Activated CD8-positive, alpha-beta memory T cell treated with anti-CD3 and anti-CD28 coated beads for 36 hours (primary cell): ENCODE data around the gene KRT83. TPM values are rescaled to one million over a fixed set of nuclear protein-coding genes. Genes with fewer than 3 reads are reported as not detected.
"Not testable (repeated sequence)": the region's sequence is repeated elsewhere in the genome, so short reads cannot be mapped to it uniquely, and the experiment has no call there.

Experiments
- CTCF ChIA-PET: fragments of 350-600 bp; sonication (Branson Sonifier 250); formaldehyde crosslinking; loops from one replicate; lab custom pipeline; 2021; ENCODE audit warnings: antibody characterized with exemption; lab: Charles Lee
- POLR2A ChIA-PET: fragments of 350-600 bp; sonication (Branson Sonifier 250); formaldehyde crosslinking; loops from one replicate; lab custom pipeline; 2021; ENCODE audit warnings: antibody characterized with exemption; lab: Charles Lee
- total RNA-seq, 2 experiments: library from RNA; stranded (reverse); gene quantifications; one replicate each; pipeline ENCODE4 v1.2.3, GENCODE V29; 2021

Gene KRT83
- total RNA-seq, 2 experiments from 2014 or later, result not detected

- ChIA-PET CTCF (no interaction called here), POLR2A (no interaction called here)
Measured at GRCh38 chr12:52356031-52356761, 35.0 kb upstream of the KRT83 start.

- CTCF ChIA-PET, result interaction anchor here (0.9 kb wide), 1 partner anchor 10 kb away, joined by 3 read pairs; no protein-coding TSS in a partner anchor
- POLR2A ChIA-PET, result no interaction called here
Measured at GRCh38 chr12:52355176-52355575, 34.0 kb upstream of the KRT83 start.

GRCh38 chr12:52354200-52354599 is 33.0 kb upstream of the KRT83 start:
- CTCF ChIA-PET, result no interaction called here
- POLR2A ChIA-PET, result no interaction called here

- ChIA-PET POLR2A (no interaction called here), CTCF (no interaction called here)
Measured at GRCh38 chr12:52353766-52354165, 32.6 kb upstream of the KRT83 start.

GRCh38 chr12:52352951-52353350 is 31.8 kb upstream of the KRT83 start:
- ChIA-PET POLR2A (no interaction called here), CTCF (interaction anchor here (1.1 kb wide), 1 partner anchor 198 kb away, joined by 3 read pairs; no protein-coding TSS in a partner anchor)

GRCh38 chr12:52351196-52352059 is 30.2 kb upstream of the KRT83 start:
- POLR2A ChIA-PET, result no interaction called here

GRCh38 chr12:52350786-52351185 is 29.6 kb upstream of the KRT83 start:
- POLR2A ChIA-PET, result no interaction called here
- CTCF ChIA-PET, result no interaction called here

More at GRCh38 chr12:52351196-52352059, 30.2 kb upstream of the KRT83 start:
- CTCF ChIA-PET, result interaction anchor here (0.6 to 1.0 kb wide), 2 partner anchors 519 to 570 kb away, joined by 3 to 4 read pairs; no protein-coding TSS in a partner anchor

GRCh38 chr12:52350021-52350620 is 28.9 kb upstream of the KRT83 start:
- CTCF ChIA-PET, result no interaction called here

GRCh38 chr12:52349196-52349595 is 28.0 kb upstream of the KRT83 start:
- POLR2A ChIA-PET, result no interaction called here
- CTCF ChIA-PET, result no interaction called here

More at GRCh38 chr12:52350021-52350620, 28.9 kb upstream of the KRT83 start:
- POLR2A ChIA-PET, result no interaction called here

- ChIA-PET POLR2A (no interaction called here), CTCF (no interaction called here)
Measured at GRCh38 chr12:52347551-52348510, 26.6 kb upstream of the KRT83 start.

- POLR2A ChIA-PET, result no interaction called here
- CTCF ChIA-PET, result no interaction called here
Measured at GRCh38 chr12:52347016-52347415, 25.8 kb upstream of the KRT83 start.

GRCh38 chr12:52346593-52346992 is 25.4 kb upstream of the KRT83 start:
- POLR2A ChIA-PET, result no interaction called here
- CTCF ChIA-PET, result no interaction called here

GRCh38 chr12:52345041-52345440 is 23.8 kb upstream of the KRT83 start:
- CTCF ChIA-PET, result interaction anchor here (1.2 kb wide), 1 partner anchor 10 kb away, joined by 3 read pairs; no protein-coding TSS in a partner anchor
- POLR2A ChIA-PET, result not testable (repeated sequence)

GRCh38 chr12:52344111-52344510 is 22.9 kb upstream of the KRT83 start:
- POLR2A ChIA-PET, result no interaction called here
- CTCF ChIA-PET, result no interaction called here

GRCh38 chr12:52343550-52343949 is 22.4 kb upstream of the KRT83 start:
- POLR2A ChIA-PET, result no interaction called here

GRCh38 chr12:52342781-52343490 is 21.7 kb upstream of the KRT83 start:
- CTCF ChIA-PET, result no interaction called here
- POLR2A ChIA-PET, result no interaction called here

More at GRCh38 chr12:52343550-52343949, 22.4 kb upstream of the KRT83 start:
- CTCF ChIA-PET, result no interaction called here

GRCh38 chr12:52341066-52341580 is 19.9 kb upstream of the KRT83 start:
- CTCF ChIA-PET, result interaction anchor here (1.5 kb wide), 1 partner anchor 14 kb away, joined by 3 read pairs; no protein-coding TSS in a partner anchor
- POLR2A ChIA-PET, result no interaction called here
